ENCODE results near the gene NVL.

DNA sequence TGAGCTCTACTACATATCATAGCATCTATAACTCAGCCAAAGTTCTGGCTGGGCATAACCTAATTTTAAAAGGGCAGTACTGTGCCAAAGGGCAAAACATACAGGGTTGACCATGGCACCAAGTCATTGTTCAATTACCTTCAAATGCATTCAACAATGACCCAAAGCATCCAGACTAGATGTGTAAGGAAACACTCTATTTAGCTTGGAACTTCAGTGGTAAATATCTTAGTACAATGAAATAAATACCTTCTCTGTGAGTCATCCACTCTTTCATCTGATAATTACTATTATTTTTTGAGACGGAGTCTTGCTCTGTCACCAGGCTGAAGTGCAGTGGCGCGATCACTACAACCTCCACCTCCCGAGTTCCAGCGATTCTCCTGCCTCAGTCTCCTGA lies 70.0 kb downstream of the NVL start:
- TF ChIP-seq, protein P1, sequence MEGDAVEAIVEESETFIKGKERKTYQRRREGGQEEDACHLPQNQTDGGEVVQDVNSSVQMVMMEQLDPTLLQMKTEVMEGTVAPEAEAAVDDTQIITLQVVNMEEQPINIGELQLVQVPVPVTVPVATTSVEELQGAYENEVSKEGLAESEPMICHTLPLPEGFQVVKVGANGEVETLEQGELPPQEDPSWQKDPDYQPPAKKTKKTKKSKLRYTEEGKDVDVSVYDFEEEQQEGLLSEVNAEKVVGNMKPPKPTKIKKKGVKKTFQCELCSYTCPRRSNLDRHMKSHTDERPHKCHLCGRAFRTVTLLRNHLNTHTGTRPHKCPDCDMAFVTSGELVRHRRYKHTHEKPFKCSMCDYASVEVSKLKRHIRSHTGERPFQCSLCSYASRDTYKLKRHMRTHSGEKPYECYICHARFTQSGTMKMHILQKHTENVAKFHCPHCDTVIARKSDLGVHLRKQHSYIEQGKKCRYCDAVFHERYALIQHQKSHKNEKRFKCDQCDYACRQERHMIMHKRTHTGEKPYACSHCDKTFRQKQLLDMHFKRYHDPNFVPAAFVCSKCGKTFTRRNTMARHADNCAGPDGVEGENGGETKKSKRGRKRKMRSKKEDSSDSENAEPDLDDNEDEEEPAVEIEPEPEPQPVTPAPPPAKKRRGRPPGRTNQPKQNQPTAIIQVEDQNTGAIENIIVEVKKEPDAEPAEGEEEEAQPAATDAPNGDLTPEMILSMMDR (IDR thresholded peaks at IDR 0.05; ENCODE audit: poor library complexity, severe bottlenecking): no peak
- TF ChIP-seq EZH2 (IDR thresholded peaks at IDR 0.05; ENCODE audit: borderline replicate concordance, insufficient read depth, low read length, poor library complexity, severe bottlenecking): no peak
- TF ChIP-seq POLR2AphosphoS5 (IDR thresholded peaks at IDR 0.05): no peak
- TF ChIP-seq TAF1 (IDR thresholded peaks at IDR 0.05; ENCODE audit: low read depth): no peak

Data from neural cell (in vitro differentiated cells).